Adrenal gland (tissue), 5 donors: ENCODE data around the gene MEGF11.

Source experiments
- CTCF ChIP-seq, 6 experiments: fragments of 450-650 bp in 4 of 6; fragments of 200-600 bp in 2 of 6; sonication (generic) in 1 of 6; IDR thresholded peaks; 1 replicate in 5 of 6; 2 replicates in 1 of 6; pipeline versions ENCODE4 v1.5.1 to v1.8.0; 2016 to 2021; ENCODE audit warnings: antibody characterized with exemption in 6 of 6, mild to moderate bottlenecking in 2 of 6, moderate library complexity in 1 of 6
- POLR2A ChIP-seq, 2 donors: fragments of 450-650 bp; IDR thresholded peaks; one replicate each; pipeline ENCODE4 v1.6.1; 2017; ENCODE audit warnings: antibody characterized with exemption in 2 of 2, mild to moderate bottlenecking in 2 of 2, moderate library complexity in 1 of 2
- donor health status: DM: no; HTN: no; CAD: no.

DNA sequence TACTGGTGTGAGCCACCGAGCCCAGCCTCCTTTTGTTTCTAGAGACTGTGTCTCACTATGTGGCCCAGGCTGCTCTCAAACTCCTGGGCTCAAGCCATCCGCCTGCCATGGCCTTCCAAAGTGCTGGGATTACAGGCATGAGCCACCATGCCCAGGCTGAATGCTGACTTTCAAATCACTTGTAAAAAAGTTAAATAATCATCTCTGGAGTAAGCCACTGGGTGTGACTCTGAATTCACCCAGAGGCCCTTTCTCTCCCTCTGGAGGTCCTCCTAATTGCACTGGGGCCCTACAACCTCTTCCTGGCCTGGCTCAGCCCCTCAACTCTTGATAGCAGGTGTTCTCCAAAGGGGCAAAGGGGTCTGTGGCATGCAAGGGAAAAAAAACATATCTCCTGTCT lies 54.8 kb downstream of the MEGF11 start:
- TF ChIP-seq CTCF (IDR thresholded peaks at IDR 0.05), result no peak
- TF ChIP-seq POLR2A (IDR thresholded peaks at IDR 0.05), result no peak
